Stimulated activated CD8-positive, alpha-beta memory T cell treated with anti-CD3 and anti-CD28 coated beads, Interleukin-12 subunit alpha, Interleukin-12 subunit beta, amount 100 ng/mL, for 4 hours (primary cell): ENCODE measurements around the gene AIRE.
A peak's percentile ranks its signal among the peaks of the same experiment; 100 is the strongest.
"Not testable (repeated sequence)": the region's sequence is repeated elsewhere in the genome, so short reads cannot be mapped to it uniquely, and the experiment has no call there.

ENCODE experiments used
- DNase-seq: peaks from one replicate; pipeline ENCODE4 v3.0.0-alpha.2; 2020; ENCODE audit warnings: low read depth

The AIRE gene

GRCh38 chr21:44338971-44339910, 53.6 kb downstream of the AIRE start, which contains the start of gene CFAP410:
TSS of gene CFAP410 (minus strand) at chr21:44339390. CDS start at chr21:44339194, 196 bp downstream.
- DNase-seq, result peak; percentile 93

GRCh38 chr21:44341726-44342458, 56.2 kb downstream of the AIRE start:
- DNase-seq, result not testable (repeated sequence)

GRCh38 chr21:44342981-44343380, 57.3 kb downstream of the AIRE start:
- DNase-seq, result not testable (repeated sequence)

GRCh38 chr21:44344541-44345183, 59.0 kb downstream of the AIRE start:
- DNase-seq, result no peak

GRCh38 chr21:44345495-44345894, 59.8 kb downstream of the AIRE start:
- DNase-seq, result no peak

- DNase-seq, result no peak
These were observed 62.3 kb downstream of the AIRE start for GRCh38 chr21:44347911-44348451.
